OCI-LY7 (cell line): ENCODE data around the gene KRT72.

ENCODE experiments used
- EZH2phosphoT487 ChIP-seq: fragments of 200-600 bp; sonication (generic); IDR thresholded peaks from 2 replicates; pipeline ENCODE4 v1.6.1; 2018; ENCODE audit warnings: low read depth, borderline replicate concordance, mild to moderate bottlenecking, mixed run types, antibody characterized with exemption, low read length, moderate library complexity, mixed read lengths
- TF ChIP-seq, protein P1 (sequence below): fragments of 200-600 bp; sonication (generic); conservative IDR thresholded peaks from 2 replicates; pipeline ENCODE4 v1.5.1; 2014; ENCODE audit warnings: mild to moderate bottlenecking, antibody characterized with exemption, low read length, moderate library complexity, mixed read lengths

DNA sequence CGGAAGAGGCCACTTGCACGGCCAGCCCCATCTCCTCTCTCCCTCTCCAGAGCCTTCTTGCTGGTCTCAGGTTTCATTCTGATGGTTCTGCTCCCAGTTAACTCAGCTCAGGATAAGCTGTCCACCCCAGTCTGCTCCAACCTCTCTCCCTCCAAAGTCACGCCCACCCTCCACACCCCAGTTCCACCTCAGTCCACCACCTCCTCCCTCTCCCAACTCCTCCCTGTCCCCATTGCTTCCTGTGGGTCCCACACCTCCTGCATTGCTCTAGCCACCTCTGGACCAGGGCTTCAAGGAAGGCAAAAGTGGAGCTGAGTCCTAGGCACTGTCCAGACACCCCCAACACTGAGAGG is 61.5 kb downstream of the KRT72 start:
- TF ChIP-seq, protein P1, sequence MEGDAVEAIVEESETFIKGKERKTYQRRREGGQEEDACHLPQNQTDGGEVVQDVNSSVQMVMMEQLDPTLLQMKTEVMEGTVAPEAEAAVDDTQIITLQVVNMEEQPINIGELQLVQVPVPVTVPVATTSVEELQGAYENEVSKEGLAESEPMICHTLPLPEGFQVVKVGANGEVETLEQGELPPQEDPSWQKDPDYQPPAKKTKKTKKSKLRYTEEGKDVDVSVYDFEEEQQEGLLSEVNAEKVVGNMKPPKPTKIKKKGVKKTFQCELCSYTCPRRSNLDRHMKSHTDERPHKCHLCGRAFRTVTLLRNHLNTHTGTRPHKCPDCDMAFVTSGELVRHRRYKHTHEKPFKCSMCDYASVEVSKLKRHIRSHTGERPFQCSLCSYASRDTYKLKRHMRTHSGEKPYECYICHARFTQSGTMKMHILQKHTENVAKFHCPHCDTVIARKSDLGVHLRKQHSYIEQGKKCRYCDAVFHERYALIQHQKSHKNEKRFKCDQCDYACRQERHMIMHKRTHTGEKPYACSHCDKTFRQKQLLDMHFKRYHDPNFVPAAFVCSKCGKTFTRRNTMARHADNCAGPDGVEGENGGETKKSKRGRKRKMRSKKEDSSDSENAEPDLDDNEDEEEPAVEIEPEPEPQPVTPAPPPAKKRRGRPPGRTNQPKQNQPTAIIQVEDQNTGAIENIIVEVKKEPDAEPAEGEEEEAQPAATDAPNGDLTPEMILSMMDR, result no peak
- TF ChIP-seq EZH2phosphoT487, result no peak
